Measurements from ENCODE around the gene EID3. TPM values are rescaled to one million over a fixed set of nuclear protein-coding genes. Genes with fewer than 3 reads are reported as not detected.

EID3 gene
- polyA plus RNA-seq, 2 of the 4 experiments (the other 2 are of a cell fraction) = 6.8 to 12.2 TPM

- peak; percentile 86 for FAIRE-seq
- ChIA-PET CTCF (interaction anchor here (1.3 kb wide), 1 partner anchor 95 kb away, joined by 5 read pairs; the partner anchor contains the start of gene TXNRD1), POLR2A (interaction anchor here (0.9 to 1.5 kb wide), 4 partner anchors 8 to 134 kb away, joined by 3 read pairs; no protein-coding TSS in a partner anchor)
- peak overlapping the region; percentile 5; the same call in 2 of the 3 replicates for H3K4me3 ChIP-seq
- DNase-seq (ENCODE audit: low read depth in 1 of 2, low spot score in 1 of 2) = no peak
- no peak for ATAC-seq
- peak overlapping the region; percentile 3 to 71; a peak in 4 of 6 replicates for H3K27ac ChIP-seq
- WGBS (ENCODE audit: missing lambda C conversion rate) = 29% methylated on average over 5 of the region's 5 CpGs
- no peaks in the 10 kb centered on the region for H3K9me3 ChIP-seq
- peak; percentile 56; the same call in 1 of the 2 replicates for TF ChIP-seq HMGXB4 (CRISPR knock-in tag; IDR thresholded peaks at IDR 0.05; ENCODE audit: borderline replicate concordance)
- TF ChIP-seq FOSB (CRISPR knock-in tag; IDR thresholded peaks at IDR 0.05) = peak; percentile 85
- TF ChIP-seq, protein P1, sequence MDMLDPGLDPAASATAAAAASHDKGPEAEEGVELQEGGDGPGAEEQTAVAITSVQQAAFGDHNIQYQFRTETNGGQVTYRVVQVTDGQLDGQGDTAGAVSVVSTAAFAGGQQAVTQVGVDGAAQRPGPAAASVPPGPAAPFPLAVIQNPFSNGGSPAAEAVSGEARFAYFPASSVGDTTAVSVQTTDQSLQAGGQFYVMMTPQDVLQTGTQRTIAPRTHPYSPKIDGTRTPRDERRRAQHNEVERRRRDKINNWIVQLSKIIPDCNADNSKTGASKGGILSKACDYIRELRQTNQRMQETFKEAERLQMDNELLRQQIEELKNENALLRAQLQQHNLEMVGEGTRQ (IDR thresholded peaks at IDR 0.05) = no peak
- TF ChIP-seq HOXA7 (CRISPR knock-in tag; IDR thresholded peaks at IDR 0.05) = peak; percentile 86; the same call in 1 of the 2 replicates
- peak; percentile 76 for TF ChIP-seq RARB (CRISPR knock-in tag; IDR thresholded peaks at IDR 0.05)
- peak; percentile 44; the same call in 1 of the 2 replicates for TF ChIP-seq TP53 (CRISPR knock-in tag; IDR thresholded peaks at IDR 0.05)
- TF ChIP-seq JUN (IDR thresholded peaks at IDR 0.05) = peak in 1 of 2 experiments; percentile 37; a peak in 2 of 5 replicates
- peak; percentile 92 for TF ChIP-seq POLR2AphosphoS2 (conservative IDR thresholded peaks at IDR 0.05; ENCODE audit: low read length)
- no peak for TF ChIP-seq RNF2 (IDR thresholded peaks at IDR 0.05; ENCODE audit: borderline replicate concordance, low read depth)
- TF ChIP-seq, protein P2, sequence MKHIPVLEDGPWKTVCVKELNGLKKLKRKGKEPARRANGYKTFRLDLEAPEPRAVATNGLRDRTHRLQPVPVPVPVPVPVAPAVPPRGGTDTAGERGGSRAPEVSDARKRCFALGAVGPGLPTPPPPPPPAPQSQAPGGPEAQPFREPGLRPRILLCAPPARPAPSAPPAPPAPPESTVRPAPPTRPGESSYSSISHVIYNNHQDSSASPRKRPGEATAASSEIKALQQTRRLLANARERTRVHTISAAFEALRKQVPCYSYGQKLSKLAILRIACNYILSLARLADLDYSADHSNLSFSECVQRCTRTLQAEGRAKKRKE (CRISPR knock-in tag; IDR thresholded peaks at IDR 0.05; ENCODE audit: low read depth) = 0 out of 2 replicates have a peak, but pooled peaks have one; percentile 42
- H3K4me1 ChIP-seq = peaks cover 99% of the 10 kb centered on the region
- peak overlapping the region; percentile 97 for H3K4me2 ChIP-seq
Observed at GRCh38 chr12:104310751-104311633, 7.5 kb downstream of the EID3 start.

- Histone ChIP-seq H3K4me1 (peaks cover 99% of the 10 kb centered on the region), H3K9me3 (no peaks in the 10 kb centered on the region), H3K27ac (peak overlapping the region; percentile 1 to 56; a peak in 3 of 6 replicates), H3K4me2 (peak overlapping the region; percentile 97), H3K4me3 (peak overlapping the region; percentile 3; the same call in 1 of the 3 replicates)
- CTCF ChIA-PET = no interaction called here
- POLR2A ChIA-PET = interaction anchor here (1.3 kb wide), 1 partner anchor 9 kb away, joined by 5 read pairs; the partner anchor contains the start of gene EID3
- peak; percentile 72 for FAIRE-seq
- WGBS (ENCODE audit: missing lambda C conversion rate) = 41% methylated on average over 1 of the region's 1 CpG
- DNase-seq (ENCODE audit: low read depth in 1 of 2, low spot score in 1 of 2) = no peak
- no peak for ATAC-seq
- TF ChIP-seq, protein P3, sequence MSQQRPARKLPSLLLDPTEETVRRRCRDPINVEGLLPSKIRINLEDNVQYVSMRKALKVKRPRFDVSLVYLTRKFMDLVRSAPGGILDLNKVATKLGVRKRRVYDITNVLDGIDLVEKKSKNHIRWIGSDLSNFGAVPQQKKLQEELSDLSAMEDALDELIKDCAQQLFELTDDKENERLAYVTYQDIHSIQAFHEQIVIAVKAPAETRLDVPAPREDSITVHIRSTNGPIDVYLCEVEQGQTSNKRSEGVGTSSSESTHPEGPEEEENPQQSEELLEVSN (IDR thresholded peaks at IDR 0.05; ENCODE audit: borderline replicate concordance, low read depth) = no peak
- TF ChIP-seq TFCP2L1 (CRISPR knock-in tag; IDR thresholded peaks at IDR 0.05) (peak; percentile 67; the same call in 1 of the 2 replicates), MAFK (IDR thresholded peaks at IDR 0.05; ENCODE audit: partially characterized antibody) (no peak), ELK1 (IDR thresholded peaks at IDR 0.05; ENCODE audit: low read depth, low read length) (no peak), MYC (IDR thresholded peaks at IDR 0.05; ENCODE audit: borderline replicate concordance, low read length) (no peak), FOSL2 (IDR thresholded peaks at IDR 0.05) (no peak), FOSL2 (CRISPR knock-in tag; IDR thresholded peaks at IDR 0.05) (0 out of 2 replicates have a peak, but pooled peaks have one; percentile 11), RARB (CRISPR knock-in tag; IDR thresholded peaks at IDR 0.05) (peak; percentile 87), CHD2 (IDR thresholded peaks at IDR 0.05; ENCODE audit: low read length, partially characterized antibody) (no peak), RCOR1 (IDR thresholded peaks at IDR 0.05; ENCODE audit: low read depth, low read length) (no peak), ESRRA (IDR thresholded peaks at IDR 0.05; ENCODE audit: borderline replicate concordance, low read length) (no peak), HMGXB4 (CRISPR knock-in tag; IDR thresholded peaks at IDR 0.05; ENCODE audit: borderline replicate concordance) (peak; percentile 46; the same call in 1 of the 2 replicates), CEBPB (IDR thresholded peaks at IDR 0.05) (no peak), HEYL (CRISPR knock-in tag; IDR thresholded peaks at IDR 0.05) (no peak), HDAC2 (IDR thresholded peaks at IDR 0.05) (no peak), EHF (CRISPR knock-in tag; IDR thresholded peaks at IDR 0.05) (no peak), NPAS2 (CRISPR knock-in tag; IDR thresholded peaks at IDR 0.05; ENCODE audit: borderline replicate concordance) (no peak), ZNF302 (CRISPR knock-in tag; IDR thresholded peaks at IDR 0.05) (no peak), EHMT2 (IDR thresholded peaks at IDR 0.05; ENCODE audit: low read depth) (no peak), POLR2AphosphoS2 (conservative IDR thresholded peaks at IDR 0.05; ENCODE audit: low read length) (peak; percentile 78; the same call in 1 of the 2 replicates)
Observed at GRCh38 chr12:104312202-104312601, 8.7 kb downstream of the EID3 start.
